Breast epithelium (tissue), 4 donors: Measurements from ENCODE around the gene OR8B8. TPM values are rescaled to one million over a fixed set of nuclear protein-coding genes. Genes with fewer than 3 reads are reported as not detected.
A peak's percentile ranks its signal among the peaks of the same experiment; 100 is the strongest.

Source experiments
- DNase-seq, 2 donors: peaks; one replicate each; pipeline ENCODE4 v3.0.0-alpha.2; 2019; ENCODE audit warnings: low spot score in 2 of 2
- H3K27ac ChIP-seq, 2 donors: fragments of 200-600 bp; sonication (generic) in 1 of 2; one replicate each; pipeline ENCODE4 v1.5.1; 2016 to 2019; ENCODE audit warnings: mild to moderate bottlenecking in 1 of 2
- H3K27me3 ChIP-seq, 2 donors: fragments of 200-600 bp; sonication (generic) in 1 of 2; one replicate each; pipeline versions ENCODE4 v1.5.1 to v1.6.0; 2017 to 2019; ENCODE audit warnings: control low read depth in 1 of 2, mild to moderate bottlenecking in 1 of 2
- H3K36me3 ChIP-seq: fragments of 200-600 bp; one replicate; pipeline ENCODE4 v1.5.1; 2019
- H3K4me1 ChIP-seq, 2 donors: fragments of 200-600 bp; sonication (generic); one replicate each; pipeline ENCODE4 v1.5.1; 2016 to 2019; ENCODE audit warnings: control low read depth in 1 of 2
- H3K4me3 ChIP-seq, 3 donors: fragments of 200-600 bp; sonication (generic); 1 replicate in 2 of 3; 2 replicates in 1 of 3; pipeline ENCODE4 v1.5.1; 2016 to 2019; ENCODE audit warnings: mild to moderate bottlenecking in 3 of 3, moderate library complexity in 2 of 3
- H3K9me3 ChIP-seq, 2 donors: fragments of 200-600 bp; sonication (generic) in 1 of 2; one replicate each; pipeline ENCODE4 v1.5.1; 2016 to 2019; ENCODE audit warnings: control low read depth in 1 of 2
- CTCF ChIP-seq, 3 donors: fragments of 450-650 bp; IDR thresholded peaks; one replicate each; pipeline ENCODE4 v1.5.1; 2016 to 2017; ENCODE audit warnings: antibody characterized with exemption in 3 of 3, mild to moderate bottlenecking in 3 of 3, moderate library complexity in 3 of 3
- POLR2A ChIP-seq: fragments of 450-650 bp; IDR thresholded peaks from one replicate; pipeline ENCODE4 v1.6.1; 2016; ENCODE audit warnings: antibody characterized with exemption, mild to moderate bottlenecking, moderate library complexity
- POLR2AphosphoS5 ChIP-seq, 3 donors: sonication (generic); formaldehyde crosslinking; IDR thresholded peaks; one replicate each; pipeline ENCODE4 v1.6.1; 2017; ENCODE audit warnings: antibody characterized with exemption in 3 of 3
- intact Hi-C: fragments of 100-400 bp; cut with DNase I; formaldehyde crosslinking; loops from one replicate; pipeline ENCODE4 v1.15.1; 2023; ENCODE audit warnings: low total_unique reads
- total RNA-seq, 3 donors: library from RNA; depleted of rRNA; stranded (reverse); fragments of >200 nt; gene quantifications; one replicate each; pipeline ENCODE4 v1.1.0, GENCODE V29; 2016

Gene OR8B8
- total RNA-seq, 3 donors from 2014 or later = not detected

- H3K27me3 ChIP-seq = no peaks in the 10 kb centered on the region
- no peaks in the 10 kb centered on the region for H3K36me3 ChIP-seq
- no peak overlapping the region for H3K4me3 ChIP-seq
- no peaks in the 10 kb centered on the region for H3K4me1 ChIP-seq
- no peak for DNase-seq
- no peaks in the 10 kb centered on the region for H3K9me3 ChIP-seq
- H3K27ac ChIP-seq = no peak overlapping the region
- TF ChIP-seq POLR2A (no peak), POLR2AphosphoS5 (IDR thresholded peaks at IDR 0.05) (no peak), CTCF (IDR thresholded peaks at IDR 0.05) (no peak)
- intact Hi-C loops = no loop called here
These were observed 28.0 kb upstream of the OR8B8 start for GRCh38 chr11:124473476-124473875.

GRCh38 chr11:124470561-124471227 is 25.2 kb upstream of the OR8B8 start:
- intact Hi-C loops = no loop called here
- no peaks in the 10 kb centered on the region for H3K36me3 ChIP-seq
- DNase-seq = no peak
- peak overlapping the region in 1 of 2 donors; percentile 15 for H3K27ac ChIP-seq
- no peaks in the 10 kb centered on the region for H3K4me1 ChIP-seq
- no peaks in the 10 kb centered on the region for H3K9me3 ChIP-seq
- TF ChIP-seq POLR2AphosphoS5 (IDR thresholded peaks at IDR 0.05) = no peak
- no peak for TF ChIP-seq CTCF (IDR thresholded peaks at IDR 0.05)
- TF ChIP-seq POLR2A = no peak
- no peaks in the 10 kb centered on the region for H3K27me3 ChIP-seq
- peak overlapping the region in 1 of 3 donors; percentile 23 for H3K4me3 ChIP-seq

- DNase-seq = no peak
- no peaks in the 10 kb centered on the region for H3K9me3 ChIP-seq
- intact Hi-C loops = no loop called here
These were observed 22.0 kb upstream of the OR8B8 start for GRCh38 chr11:124467381-124467927.

GRCh38 chr11:124465368-124465767 is 19.9 kb upstream of the OR8B8 start:
- Histone ChIP-seq H3K27me3 (no peaks in the 10 kb centered on the region), H3K9me3 (no peaks in the 10 kb centered on the region), H3K36me3 (no peaks in the 10 kb centered on the region), H3K4me1 (no peaks in the 10 kb centered on the region), H3K4me3 (no peak overlapping the region), H3K27ac (no peak overlapping the region)
- intact Hi-C loops = no loop called here
- TF ChIP-seq POLR2AphosphoS5 (IDR thresholded peaks at IDR 0.05) (no peak), CTCF (IDR thresholded peaks at IDR 0.05) (no peak), POLR2A (no peak)
- no peak for DNase-seq

More at GRCh38 chr11:124467381-124467927, 22.0 kb upstream of the OR8B8 start:
- no peaks in the 10 kb centered on the region for H3K4me1 ChIP-seq
- TF ChIP-seq POLR2A = no peak
- TF ChIP-seq POLR2AphosphoS5 (IDR thresholded peaks at IDR 0.05) = no peak
- no peak for TF ChIP-seq CTCF (IDR thresholded peaks at IDR 0.05)
- no peaks in the 10 kb centered on the region for H3K36me3 ChIP-seq
- no peak overlapping the region for H3K27ac ChIP-seq
- H3K4me3 ChIP-seq = no peak overlapping the region
- H3K27me3 ChIP-seq = no peaks in the 10 kb centered on the region

- Histone ChIP-seq H3K4me1 (no peaks in the 10 kb centered on the region), H3K9me3 (no peaks in the 10 kb centered on the region), H3K27me3 (no peaks in the 10 kb centered on the region), H3K27ac (no peak overlapping the region), H3K36me3 (no peaks in the 10 kb centered on the region), H3K4me3 (no peak overlapping the region)
- intact Hi-C loops = no loop called here
- DNase-seq = no peak
- TF ChIP-seq POLR2A (no peak), POLR2AphosphoS5 (IDR thresholded peaks at IDR 0.05) (no peak), CTCF (IDR thresholded peaks at IDR 0.05) (no peak)
These were observed 18.5 kb upstream of the OR8B8 start for GRCh38 chr11:124463990-124464389.
